Measurements from ENCODE around the gene MED13L. TPM values are rescaled to one million over a fixed set of nuclear protein-coding genes. Genes with fewer than 3 reads are reported as not detected.

Gene MED13L
- total and polyA plus RNA-seq, 12 donors: 9.4 to 76.5 (median 64.2) TPM

GRCh38 chr12:116122628-116123027 lies 154.9 kb downstream of the MED13L start:
- Histone ChIP-seq H3K4me3 (no peak overlapping the region), H3K36me3 (no peaks in the 10 kb centered on the region), H3K27ac (no peak overlapping the region), H3K27me3 (no peaks in the 10 kb centered on the region), H3K4me1 (peaks cover 4 to 84% (median 70%) of the 10 kb centered on the region in 9 donors), H3K9me3 (no peaks in the 10 kb centered on the region)
- TF ChIP-seq CTCF (IDR thresholded peaks at IDR 0.05): no peak
- WGBS, 2 donors: 61 to 67% methylated on average over 3 of the region's 3 CpGs
- intact Hi-C loops (cut with DNase I): no loop called here
- ATAC-seq (no peak), DNase-seq (no peak)

GRCh38 chr12:116121453-116121871 lies 156.0 kb downstream of the MED13L start:
- peak overlapping the region in 1 of 10 donors; percentile 14 for H3K27ac ChIP-seq
- no peak for TF ChIP-seq CTCF (IDR thresholded peaks at IDR 0.05)
- WGBS, 2 donors: 15 to 24% methylated on average over 2 of the region's 2 CpGs
- no peak for DNase-seq
- H3K36me3 ChIP-seq: no peaks in the 10 kb centered on the region
- no peak overlapping the region for H3K4me3 ChIP-seq
- H3K27me3 ChIP-seq: no peaks in the 10 kb centered on the region
- intact Hi-C loops (cut with DNase I): no loop called here
- no peaks in the 10 kb centered on the region for H3K9me3 ChIP-seq
- peaks cover 3 to 76% (median 59%) of the 10 kb centered on the region in 9 donors for H3K4me1 ChIP-seq
- ATAC-seq: peak in 2 of 8 donors; percentile 27 to 43

GRCh38 chr12:116116650-116117424 lies 160.7 kb downstream of the MED13L start:
- ATAC-seq (no peak), DNase-seq (no peak)
- TF ChIP-seq CTCF (IDR thresholded peaks at IDR 0.05): no peak
- 92 to 96% methylated on average over 5 of the region's 5 CpGs for WGBS, 2 donors
- Histone ChIP-seq H3K27me3 (no peaks in the 10 kb centered on the region), H3K4me1 (peaks cover 0 to 60% (median 33%) of the 10 kb centered on the region in 9 donors), H3K9me3 (no peaks in the 10 kb centered on the region), H3K27ac (no peak overlapping the region), H3K4me3 (no peak overlapping the region), H3K36me3 (no peaks in the 10 kb centered on the region)
- intact Hi-C loops (cut with DNase I): no loop called here

- H3K4me1 ChIP-seq: peaks cover 0 to 42% (median 15%) of the 10 kb centered on the region in 9 donors
- DNase-seq: no peak
- no peak for ATAC-seq
- TF ChIP-seq CTCF (IDR thresholded peaks at IDR 0.05): no peak
- no peaks in the 10 kb centered on the region for H3K27me3 ChIP-seq
- no peaks in the 10 kb centered on the region for H3K9me3 ChIP-seq
- intact Hi-C loops (cut with DNase I): no loop called here
- H3K36me3 ChIP-seq: peaks cover 0 to 10% (median 0%) of the 10 kb centered on the region in 9 donors
- H3K27ac ChIP-seq: no peak overlapping the region
- 82 to 89% methylated on average over 8 of the region's 8 CpGs for WGBS, 2 donors
- H3K4me3 ChIP-seq: no peak overlapping the region
These were observed 163.9 kb downstream of the MED13L start for GRCh38 chr12:116113398-116114130.

Data from heart right ventricle (tissue), 16 donors.